HG03521 (cell line): ENCODE results near the gene CD4.

Experiments used
- ATAC-seq: cut with Tn5 transposase; IDR thresholded peaks from one replicate; pipeline ENCODE4 v1.9.1; 2021; ENCODE audit warnings: mild to moderate bottlenecking, moderate library complexity; ENCODE audit not compliant: unreplicated experiment

CD4 gene

DNA sequence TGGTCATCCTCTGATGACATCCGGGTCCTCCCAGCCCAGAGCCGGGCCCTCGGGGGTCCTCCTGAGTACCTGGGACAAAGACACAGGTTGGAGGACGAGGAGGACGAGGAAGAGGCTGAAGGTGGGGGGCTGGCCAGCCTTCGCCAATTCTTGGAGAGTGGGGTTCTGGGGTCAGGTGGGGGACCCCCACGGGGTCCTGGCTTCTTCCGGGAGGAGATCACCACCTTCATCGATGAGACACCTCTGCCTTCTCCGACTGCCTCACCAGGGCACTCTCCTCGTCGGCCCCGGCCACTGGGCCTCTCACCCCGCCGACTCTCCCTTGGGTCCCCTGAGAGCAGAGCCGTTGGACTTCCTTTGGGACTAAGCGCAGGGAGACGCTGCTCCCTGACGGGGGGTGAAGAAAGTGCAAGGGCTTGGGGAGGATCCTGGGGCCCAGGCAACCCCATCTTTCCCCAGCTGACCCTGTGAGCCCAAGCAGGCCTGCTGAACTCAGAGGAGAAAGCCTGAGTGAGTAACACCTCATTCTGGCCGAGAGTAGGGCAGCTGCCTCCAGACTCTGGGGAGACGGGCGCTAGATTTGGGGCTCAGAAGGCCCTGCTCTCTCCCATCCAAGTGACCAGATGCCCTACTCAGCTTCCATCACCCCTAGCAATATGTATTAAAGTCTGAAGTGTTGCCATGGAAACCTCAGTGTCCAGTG is 37.6 kb downstream of the CD4 start:
- ATAC-seq: no peak

DNA sequence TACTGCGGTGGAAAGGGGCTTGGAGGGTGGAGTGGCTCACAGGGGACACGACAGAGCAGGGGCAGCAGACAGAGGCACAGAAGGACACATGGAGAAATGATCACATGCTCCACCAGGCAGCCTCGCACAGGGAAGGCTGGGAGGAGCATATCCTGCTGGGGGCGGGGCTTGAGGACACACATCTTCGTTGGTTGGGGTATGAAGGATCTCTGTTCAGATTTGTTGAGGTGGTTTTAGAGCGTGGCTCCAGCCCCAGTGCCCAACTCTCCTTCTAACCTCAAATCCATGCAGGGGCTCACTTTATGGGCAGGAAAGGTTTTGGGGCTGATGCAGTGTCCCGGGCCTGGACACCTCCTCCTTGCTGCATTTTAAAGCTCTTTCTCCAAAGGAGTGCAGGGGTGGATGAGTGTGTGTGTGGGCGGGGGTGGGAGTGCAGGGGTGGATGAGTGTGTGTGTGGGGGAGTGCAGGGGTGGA is 38.1 kb downstream of the CD4 start:
- no peak for ATAC-seq

DNA sequence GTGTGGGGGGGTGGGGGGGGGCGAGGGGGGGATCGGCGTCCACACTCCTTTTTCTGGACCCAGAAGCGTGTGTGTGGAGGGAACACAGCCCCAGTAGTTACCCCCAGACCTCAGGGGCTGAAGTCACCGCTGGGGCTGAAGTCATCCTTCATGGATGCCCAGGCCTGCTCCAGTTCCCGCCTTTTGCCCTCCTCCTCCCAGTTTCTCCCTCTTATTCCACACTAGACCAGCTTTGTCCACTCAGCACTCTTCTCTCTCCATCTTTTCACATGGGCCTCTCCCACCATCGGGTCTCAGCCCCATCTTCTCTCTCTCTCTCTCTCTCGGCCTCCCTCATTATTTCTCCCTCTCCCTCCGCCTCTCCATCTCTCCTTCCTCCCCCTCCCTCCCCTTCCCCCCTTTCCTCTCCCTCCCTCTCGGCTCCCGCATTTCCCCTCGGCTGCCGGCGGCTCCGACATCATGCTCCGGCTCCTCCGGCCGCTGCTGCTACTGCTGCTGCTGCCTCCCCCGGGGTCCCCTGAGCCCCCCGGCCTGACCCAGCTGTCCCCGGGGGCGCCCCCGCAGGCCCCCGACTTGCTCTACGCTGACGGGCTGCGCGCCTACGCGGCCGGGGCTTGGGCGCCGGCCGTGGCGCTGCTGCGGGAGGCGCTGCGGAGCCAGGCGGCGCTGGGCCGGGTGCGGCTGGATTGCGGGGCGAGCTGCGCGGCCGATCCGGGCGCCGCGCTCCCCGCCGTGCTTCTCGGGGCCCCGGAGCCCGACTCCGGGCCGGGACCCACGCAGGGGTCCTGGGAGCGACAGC is 38.9 kb downstream of the CD4 start, which contains the start of gene P3H3:
Gene P3H3 (plus strand): TSS at position 426 of the 799 bp plus-strand sequence. CDS start 34 bp downstream, at position 460.
- ATAC-seq: no peak

DNA sequence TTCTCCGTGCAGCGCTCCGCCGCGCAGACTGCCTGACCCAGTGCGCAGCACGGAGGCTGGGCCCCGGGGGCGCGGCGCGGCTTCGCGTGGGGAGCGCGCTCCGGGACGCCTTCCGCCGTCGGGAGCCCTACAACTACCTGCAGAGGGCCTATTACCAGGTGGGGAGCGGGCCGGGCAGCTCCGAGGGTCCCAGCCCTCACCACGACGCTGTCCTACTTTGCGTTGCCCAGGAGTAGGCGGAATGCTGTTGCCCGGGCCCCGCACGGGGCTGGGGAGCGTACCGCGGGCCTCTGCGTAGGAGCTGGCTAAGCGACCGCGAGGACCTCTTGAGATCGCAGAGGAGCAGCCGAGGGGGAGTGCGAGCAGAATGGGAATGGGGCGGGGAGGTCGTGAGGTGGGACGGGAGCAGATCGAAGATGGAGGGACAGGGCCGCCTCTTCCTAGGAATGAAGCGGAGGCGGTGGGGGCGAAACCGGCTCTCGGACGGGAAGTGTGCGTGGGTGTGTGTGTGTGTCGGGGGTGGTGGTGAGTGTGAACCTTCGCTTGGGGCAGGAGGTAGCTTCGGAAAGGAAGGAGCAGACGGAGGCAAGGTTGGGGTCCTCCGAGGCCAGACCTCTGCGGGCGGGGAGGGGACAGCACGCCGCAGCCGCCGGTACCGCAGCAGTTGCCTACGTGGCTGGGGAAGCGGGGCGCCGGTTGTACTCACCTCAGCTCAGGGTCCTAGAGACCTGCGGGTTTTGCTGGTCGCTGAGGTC is 39.6 kb downstream of the CD4 start:
- no peak for ATAC-seq

DNA sequence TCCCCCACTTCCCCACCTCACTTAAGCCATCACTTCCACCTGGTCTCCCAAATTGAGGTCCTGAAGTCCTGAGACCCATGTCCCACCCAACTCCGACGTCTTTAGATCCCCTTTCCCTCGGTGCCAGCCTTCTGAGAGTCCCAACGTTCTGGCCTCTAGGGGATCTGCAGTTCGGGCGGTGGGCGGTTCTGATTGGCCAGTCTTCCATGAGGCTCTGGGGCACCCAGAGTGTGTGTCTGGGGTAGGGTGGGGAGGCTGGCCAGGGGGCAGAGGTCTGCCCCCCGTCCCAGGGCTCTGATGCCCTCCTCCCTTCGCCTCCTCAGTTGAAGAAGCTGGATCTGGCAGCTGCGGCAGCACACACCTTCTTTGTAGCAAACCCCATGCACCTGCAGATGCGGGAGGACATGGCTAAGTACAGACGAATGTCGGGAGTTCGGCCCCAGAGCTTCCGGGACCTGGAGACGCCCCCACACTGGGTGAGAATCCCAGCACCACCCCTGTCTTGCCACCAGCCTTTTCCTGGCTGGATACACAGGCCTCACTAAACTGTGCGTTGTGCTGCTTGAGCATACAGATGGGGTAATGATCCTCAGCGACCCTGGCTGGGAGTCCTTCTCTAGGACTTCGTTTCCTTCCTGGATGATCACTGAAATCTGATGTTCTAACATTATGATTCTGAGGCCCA is 40.4 kb downstream of the CD4 start:
- no peak for ATAC-seq

DNA sequence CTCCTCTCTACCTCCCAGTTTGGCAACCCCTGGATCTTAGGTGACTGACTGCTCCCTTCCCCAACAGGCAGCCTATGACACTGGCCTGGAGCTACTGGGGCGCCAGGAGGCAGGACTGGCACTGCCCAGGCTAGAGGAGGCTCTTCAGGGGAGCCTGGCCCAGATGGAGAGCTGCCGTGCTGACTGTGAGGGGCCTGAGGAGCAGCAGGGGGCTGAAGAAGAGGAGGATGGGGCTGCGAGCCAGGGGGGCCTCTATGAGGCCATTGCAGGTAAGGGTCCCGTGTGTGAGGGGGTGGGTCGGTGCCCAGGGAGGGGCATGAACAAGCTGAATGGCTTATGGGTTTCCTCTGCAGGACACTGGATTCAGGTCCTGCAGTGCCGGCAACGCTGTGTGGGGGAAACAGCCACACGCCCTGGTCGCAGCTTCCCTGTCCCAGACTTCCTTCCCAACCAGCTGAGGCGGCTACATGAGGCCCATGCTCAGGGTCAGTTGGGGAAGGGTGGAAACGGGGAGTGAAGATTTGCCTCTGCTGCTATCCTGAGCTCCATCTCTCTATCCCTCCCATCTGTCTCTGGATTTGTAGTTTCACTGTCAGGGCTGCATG is 41.1 kb downstream of the CD4 start:
- no peak for ATAC-seq

DNA sequence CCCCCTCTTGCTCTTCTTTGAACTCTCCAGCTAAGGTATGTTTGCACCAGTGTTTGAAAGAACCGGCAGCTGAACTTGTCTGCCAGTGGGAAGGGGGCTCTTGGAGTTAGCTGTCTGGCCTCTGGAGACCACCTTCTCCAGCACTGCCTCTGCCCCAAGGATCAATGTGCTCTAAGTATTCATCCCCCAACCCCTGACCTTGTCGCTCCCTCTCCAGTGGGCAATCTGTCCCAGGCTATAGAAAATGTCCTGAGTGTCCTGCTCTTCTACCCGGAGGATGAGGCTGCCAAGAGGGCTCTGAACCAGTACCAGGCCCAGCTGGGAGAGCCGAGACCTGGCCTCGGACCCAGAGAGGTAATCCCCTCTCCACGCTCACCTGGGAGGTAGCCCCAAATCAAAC is 41.7 kb downstream of the CD4 start:
- no peak for ATAC-seq

DNA sequence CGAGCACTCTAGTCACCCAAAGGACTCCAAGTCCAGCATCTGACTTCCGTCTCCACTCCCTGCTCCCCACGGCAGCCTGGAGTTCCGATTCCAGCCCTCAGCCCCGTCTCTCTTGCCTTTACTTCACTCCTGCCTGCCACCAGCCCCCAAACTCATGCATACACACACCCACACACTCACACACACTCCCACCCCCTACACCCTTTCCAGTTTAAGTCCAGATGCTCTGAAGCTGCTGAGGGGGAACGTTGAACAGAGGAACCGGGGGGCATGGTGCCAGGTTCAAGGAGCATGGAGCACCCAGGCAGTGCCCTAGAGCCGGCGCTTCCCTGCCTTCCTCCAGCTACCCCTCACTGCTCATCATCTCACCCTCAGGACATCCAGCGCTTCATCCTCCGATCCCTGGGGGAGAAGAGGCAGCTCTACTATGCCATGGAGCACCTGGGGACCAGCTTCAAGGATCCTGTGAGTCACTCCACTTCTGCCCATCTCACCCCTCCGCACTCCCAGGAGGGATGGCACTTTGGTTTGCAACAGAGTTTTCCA is 42.2 kb downstream of the CD4 start:
- no peak for ATAC-seq

DNA sequence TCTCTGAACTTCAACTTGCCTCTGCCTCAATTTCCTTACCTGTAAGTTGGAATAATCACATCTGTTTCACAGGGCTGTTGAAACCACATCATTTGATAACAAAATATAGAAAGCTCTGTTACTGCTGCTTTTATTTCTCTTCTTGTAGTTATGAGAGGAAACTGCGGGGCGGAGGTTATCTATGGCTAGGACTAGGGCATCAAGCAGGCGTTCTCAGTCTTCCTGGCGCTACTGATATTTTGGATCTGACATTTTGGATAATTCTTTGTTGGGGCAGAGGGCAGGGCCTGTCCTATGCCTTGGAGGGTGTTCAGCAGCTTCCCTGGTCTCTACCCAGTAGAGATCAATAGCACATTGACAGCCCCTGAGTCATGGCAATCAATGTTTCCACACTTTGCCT is 42.8 kb downstream of the CD4 start:
- no peak for ATAC-seq

DNA sequence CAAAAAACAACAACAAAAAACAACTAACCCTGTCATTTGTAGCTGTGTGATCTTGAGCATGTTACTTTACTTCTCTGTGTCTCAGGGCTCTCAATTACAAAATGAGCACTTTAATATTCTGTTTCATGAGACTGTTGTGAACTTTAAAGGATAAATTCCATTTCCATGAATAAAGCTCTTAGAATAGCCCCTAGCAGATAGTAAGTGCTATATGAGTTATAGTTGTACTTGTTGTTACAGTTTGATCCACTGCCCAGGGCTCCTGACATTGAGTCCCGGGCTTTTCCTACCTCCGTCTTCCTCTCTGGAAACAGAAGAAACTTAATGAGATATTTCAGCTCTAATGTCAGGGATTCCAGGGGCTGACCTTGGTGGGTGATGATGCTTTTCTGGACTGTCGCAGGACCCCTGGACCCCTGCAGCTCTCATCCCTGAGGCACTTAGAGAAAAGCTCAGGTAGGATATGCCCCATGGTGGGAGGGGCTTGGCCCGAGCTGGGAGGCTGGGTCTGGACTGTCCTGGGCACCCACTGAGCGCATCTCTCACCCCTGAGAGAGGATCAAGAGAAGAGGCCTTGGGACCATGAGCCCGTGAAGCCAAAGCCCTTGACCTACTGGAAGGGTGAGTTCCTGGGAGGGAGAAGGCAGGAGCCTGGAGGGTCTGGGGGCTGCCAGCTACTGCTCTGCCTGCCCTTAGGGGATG is 44.0 kb downstream of the CD4 start:
- no peak for ATAC-seq

DNA sequence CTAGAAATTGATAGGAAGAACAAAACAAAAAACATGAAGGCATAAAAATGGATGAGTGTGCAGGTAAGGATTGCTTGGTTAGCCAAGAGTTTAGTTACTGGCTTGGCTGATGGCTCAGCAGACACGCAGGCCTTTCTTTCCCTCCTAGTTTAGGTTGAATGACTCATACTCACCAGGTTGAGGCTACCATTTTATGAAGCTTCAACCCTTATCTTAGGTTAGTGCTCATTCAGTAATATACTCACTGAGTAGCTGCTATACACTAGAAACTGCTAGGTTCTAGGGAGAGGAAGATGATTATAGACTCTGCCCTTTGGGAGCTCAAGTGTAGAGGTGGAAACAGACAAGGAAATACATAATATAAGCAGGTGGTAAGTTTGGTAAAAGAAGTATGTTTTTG is 44.9 kb downstream of the CD4 start:
- ATAC-seq: no peak

DNA sequence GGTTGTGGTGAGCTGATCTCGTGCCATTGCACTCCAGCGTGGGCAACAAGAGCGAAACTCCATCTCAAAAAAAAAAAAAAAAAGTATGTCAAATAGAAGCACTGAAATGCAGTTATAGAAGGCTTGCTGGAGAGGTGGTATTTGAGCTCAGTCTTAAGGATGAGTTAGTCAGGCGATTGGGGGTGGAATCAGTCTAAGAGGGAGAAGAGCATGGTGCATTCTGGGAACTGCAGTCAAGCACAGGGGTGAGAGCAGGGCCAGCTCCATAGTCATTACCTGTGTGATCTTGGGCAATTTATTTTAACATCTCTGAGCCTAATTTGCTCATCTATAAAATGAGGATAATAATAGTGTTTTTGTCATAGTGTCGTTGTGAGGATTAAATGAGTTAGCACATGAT is 45.5 kb downstream of the CD4 start:
- no peak for ATAC-seq

DNA sequence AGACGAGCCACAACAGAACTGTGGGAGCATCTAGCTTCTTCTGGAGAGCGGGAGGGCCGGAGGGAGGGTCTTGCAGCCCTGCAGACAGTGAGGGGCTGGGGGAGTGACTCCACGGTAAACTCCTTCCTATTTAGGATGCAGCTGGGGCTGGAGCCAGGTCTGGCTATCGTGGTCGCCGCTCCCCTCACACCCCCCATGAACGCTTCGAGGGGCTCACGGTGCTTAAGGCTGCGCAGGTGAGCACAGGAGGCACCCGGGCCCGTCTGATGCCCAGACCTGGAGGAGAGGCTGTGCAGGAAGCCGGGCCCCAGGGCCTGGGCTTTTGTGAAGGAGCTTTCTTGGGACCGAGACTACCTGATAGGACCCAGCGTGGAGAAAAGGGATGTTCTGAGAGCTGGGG is 47.5 kb downstream of the CD4 start:
- no peak for ATAC-seq

DNA sequence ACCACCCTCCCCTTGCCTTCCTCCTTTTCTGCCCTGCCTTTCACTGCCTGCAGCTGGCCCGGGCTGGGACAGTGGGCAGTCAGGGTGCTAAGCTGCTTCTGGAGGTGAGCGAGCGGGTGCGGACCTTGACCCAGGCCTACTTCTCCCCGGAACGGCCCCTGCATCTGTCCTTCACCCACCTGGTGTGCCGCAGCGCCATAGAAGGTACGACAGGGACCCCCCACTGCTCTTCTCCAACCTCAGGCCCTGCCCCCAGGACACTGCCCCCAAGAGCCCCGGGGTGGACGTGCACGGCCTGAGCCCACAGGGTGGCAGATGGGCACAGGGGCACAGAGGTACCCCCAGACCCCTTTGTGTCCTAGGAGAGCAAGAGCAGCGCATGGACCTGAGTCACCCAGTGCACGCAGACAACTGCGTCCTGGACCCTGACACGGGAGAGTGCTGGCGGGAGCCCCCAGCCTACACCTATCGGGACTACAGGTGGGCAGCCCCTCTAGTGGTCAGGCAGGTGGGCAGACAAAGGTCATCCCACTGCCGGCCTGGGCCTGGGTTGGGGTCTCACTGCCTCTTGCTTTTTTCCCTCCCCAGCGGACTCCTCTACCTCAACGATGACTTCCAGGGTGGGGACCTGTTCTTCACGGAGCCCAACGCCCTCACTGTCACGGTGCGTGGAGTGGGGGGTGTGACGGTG is 48.2 kb downstream of the CD4 start:
- ATAC-seq: no peak

DNA sequence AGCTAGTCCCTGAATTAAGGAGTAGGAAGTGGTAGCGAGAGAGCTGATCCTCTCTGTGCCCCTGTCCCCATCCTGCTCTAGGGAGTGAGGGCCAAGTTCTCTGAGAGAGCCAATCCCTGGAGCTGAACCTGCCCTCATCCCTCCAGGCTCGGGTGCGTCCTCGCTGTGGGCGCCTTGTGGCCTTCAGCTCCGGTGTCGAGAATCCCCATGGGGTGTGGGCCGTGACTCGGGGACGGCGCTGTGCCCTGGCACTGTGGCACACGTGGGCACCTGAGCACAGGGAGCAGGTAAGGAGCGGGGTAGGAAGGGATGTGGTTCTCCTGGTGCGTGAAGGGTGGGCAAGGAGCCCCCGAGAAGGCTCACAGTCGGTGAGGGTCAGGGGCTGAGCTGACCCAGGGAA is 49.5 kb downstream of the CD4 start:
- no peak for ATAC-seq

DNA sequence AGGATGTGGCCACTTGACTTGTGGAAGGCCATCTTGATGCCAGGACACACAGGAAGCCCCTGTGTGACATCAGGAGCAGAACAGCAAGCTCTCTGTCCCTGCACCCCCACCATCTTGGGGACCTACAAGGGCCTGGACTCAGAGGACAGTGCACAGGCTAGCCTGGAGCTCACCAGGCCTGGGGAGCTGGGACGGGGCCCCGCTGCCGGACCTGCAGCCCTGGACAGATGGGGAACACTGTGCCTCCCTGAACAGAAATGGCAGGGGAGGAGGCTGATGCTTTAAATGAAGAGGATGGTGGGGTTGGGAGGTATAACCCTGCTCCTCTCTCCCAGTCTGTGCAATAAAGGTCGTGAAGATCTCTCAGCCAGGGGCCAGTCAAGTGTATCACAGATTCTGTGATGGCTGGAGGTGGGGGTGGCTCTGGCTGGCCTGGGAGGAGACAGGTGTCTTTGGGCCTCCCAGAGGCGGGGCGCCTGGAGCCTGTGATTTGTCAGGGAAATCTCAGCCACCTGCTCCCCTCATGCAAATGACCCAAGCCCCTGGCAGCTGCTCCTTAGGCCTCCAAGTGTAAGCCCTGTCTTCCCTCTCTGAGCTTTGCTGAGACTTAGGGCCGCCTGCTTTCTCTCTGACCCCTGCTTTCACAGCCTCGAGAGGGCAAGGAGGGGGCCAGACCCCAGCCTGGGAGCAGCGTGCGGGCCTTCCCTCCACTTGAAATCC is 50.3 kb downstream of the CD4 start:
- ATAC-seq: peak; percentile 75

DNA sequence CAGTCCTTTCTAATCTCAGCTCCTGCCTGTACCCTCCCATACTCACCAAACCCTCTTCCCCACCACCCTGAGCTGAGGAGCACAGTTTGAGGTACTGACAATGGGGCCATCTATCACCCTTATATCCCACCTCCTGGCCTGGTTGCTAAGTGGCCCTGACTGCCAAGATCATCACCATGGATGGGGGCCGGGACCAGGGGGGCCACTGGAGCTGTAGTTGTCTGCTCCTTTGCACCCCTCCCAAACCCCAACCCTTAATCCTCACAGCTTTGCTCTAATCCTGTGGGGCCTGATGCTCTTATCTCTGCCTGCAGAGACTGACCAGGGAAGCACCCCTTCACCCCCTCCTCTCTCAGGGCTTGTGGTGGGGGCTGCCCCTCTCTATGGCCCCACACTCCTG is 51.0 kb downstream of the CD4 start:
- ATAC-seq: no peak

DNA sequence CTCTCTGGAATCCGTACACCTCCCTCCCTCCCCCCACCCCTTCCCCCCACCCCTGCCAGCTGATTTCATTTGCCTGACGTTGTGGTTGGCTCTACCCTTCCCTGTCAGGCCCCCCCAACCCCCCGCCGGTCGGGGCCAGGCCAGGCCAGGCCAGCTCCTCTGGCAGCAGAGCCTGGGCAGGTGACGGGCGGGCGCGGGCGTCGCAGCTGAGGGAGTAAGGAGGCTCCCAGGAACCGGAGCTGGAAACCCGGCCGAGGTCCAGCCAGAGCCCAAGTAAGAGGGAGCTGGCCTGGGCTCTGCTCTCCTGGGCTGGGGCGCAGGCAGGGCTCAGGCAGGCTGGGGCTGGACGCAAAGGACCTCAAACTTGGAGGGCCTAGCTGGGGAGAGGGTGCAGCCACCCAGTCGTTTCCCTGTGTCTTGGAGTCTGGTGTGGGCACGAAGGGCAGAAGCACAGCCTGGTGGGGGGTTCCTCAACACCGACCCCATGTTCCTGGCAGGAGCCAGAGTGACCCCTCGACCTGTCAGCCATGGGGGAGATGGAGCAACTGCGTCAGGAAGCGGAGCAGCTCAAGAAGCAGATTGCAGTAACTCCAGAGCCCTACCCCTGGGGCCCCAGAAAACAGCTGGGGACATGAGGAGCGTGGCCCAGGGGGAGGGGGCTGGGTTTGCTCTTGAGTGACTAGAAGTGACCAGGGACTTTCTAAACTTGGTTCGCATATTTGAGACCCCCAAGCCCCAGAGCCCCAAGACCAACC is 51.6 kb downstream of the CD4 start, which contains the start of gene GNB3:
Gene GNB3 (plus strand): TSS at position 165 of the 755 bp plus-strand sequence. CDS start 363 bp downstream, at position 528.
- ATAC-seq: no peak
